ENCODE measurements around the gene PRKAG2.

PRKAG2 gene

GRCh38 chr7:151775547-151776443, 101.1 kb downstream of the PRKAG2 start:
- Histone ChIP-seq H3K79me2 (no peaks in the 10 kb centered on the region), H3K4me1 (no peaks in the 10 kb centered on the region), H3K9ac (no peak overlapping the region), H3K27ac (no peak overlapping the region), H3K4me3 (ENCODE audit: low read depth, low read length) (no peak overlapping the region), H2AFZ (no peak overlapping the region), H3K36me3 (ENCODE audit: control insufficient read depth, insufficient read depth, low read length) (no peaks in the 10 kb centered on the region), H3K9me3 (ENCODE audit: control insufficient read depth, low read length) (no peaks in the 10 kb centered on the region), H3K4me2 (ENCODE audit: low read length) (no peak overlapping the region), H3K27me3 (ENCODE audit: control insufficient read depth, insufficient read depth, low read length) (no peaks in the 10 kb centered on the region)
- TF ChIP-seq CTCF (IDR thresholded peaks at IDR 0.05), result no peak

GRCh38 chr7:151774951-151775350, 102.0 kb downstream of the PRKAG2 start:
- Histone ChIP-seq H2AFZ (no peak overlapping the region), H3K27me3 (ENCODE audit: control insufficient read depth, insufficient read depth, low read length) (no peaks in the 10 kb centered on the region), H3K36me3 (ENCODE audit: control insufficient read depth, insufficient read depth, low read length) (no peaks in the 10 kb centered on the region), H3K27ac (no peak overlapping the region), H3K4me3 (ENCODE audit: low read depth, low read length) (no peak overlapping the region), H3K9me3 (ENCODE audit: control insufficient read depth, low read length) (no peaks in the 10 kb centered on the region), H3K4me1 (no peaks in the 10 kb centered on the region), H3K4me2 (ENCODE audit: low read length) (no peak overlapping the region), H3K79me2 (no peaks in the 10 kb centered on the region), H3K9ac (no peak overlapping the region)
- TF ChIP-seq CTCF (IDR thresholded peaks at IDR 0.05), result no peak

DNA sequence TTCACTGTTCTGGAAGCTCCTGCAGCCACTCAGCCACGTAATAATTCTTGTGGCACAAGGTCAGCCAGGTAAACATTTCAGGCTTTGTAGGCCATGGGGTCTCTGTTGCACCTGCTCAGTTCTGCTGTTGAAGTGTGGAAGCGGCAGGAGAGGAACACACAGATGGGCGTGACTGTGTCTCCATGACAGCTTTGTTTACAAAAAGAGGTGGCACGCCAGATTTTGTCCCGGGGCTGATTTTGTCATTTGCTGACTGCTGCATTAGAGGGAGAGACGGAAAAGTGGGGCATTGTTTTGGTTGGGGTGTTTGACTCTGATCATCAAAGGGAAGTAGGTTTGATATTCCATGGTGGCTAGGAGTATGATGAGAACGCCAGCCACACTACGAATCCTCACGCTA, 103.1 kb downstream of the PRKAG2 start:
- TF ChIP-seq CTCF (IDR thresholded peaks at IDR 0.05), result no peak
- Histone ChIP-seq H3K9me3 (ENCODE audit: control insufficient read depth, low read length) (no peaks in the 10 kb centered on the region), H3K4me2 (ENCODE audit: low read length) (no peak overlapping the region), H3K27ac (no peak overlapping the region), H3K9ac (no peak overlapping the region), H3K79me2 (no peaks in the 10 kb centered on the region), H2AFZ (no peak overlapping the region), H3K4me1 (no peaks in the 10 kb centered on the region), H3K27me3 (ENCODE audit: control insufficient read depth, insufficient read depth, low read length) (no peaks in the 10 kb centered on the region), H3K4me3 (ENCODE audit: low read depth, low read length) (no peak overlapping the region), H3K36me3 (ENCODE audit: control insufficient read depth, insufficient read depth, low read length) (no peaks in the 10 kb centered on the region)

DNA sequence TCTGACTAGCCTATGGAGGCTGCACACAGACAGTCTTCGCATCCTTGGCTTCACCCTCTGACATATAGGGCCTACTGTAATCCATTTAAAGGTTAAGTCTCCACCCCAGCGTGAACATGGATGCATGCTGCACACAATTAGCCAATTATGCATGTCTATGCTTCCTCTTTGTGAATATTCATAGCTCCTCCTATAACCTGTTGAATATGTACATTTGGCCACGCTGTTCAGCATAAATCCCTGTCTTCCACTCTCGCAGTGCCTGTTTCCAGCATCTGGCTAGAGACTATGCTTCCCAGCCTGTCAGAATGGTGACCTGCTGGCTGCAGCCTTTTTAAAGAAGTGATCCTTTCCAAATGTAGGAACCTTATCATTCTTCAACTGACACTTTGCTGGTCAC, 106.7 kb downstream of the PRKAG2 start:
- H3K4me2 ChIP-seq (ENCODE audit: low read length), result no peak overlapping the region
- no peak overlapping the region for H2AFZ ChIP-seq
- TF ChIP-seq CTCF (IDR thresholded peaks at IDR 0.05), result no peak
- no peaks in the 10 kb centered on the region for H3K27me3 ChIP-seq (ENCODE audit: control insufficient read depth, insufficient read depth, low read length)
- H3K27ac ChIP-seq, result no peak overlapping the region
- no peak overlapping the region for H3K9ac ChIP-seq
- H3K9me3 ChIP-seq (ENCODE audit: control insufficient read depth, low read length), result no peaks in the 10 kb centered on the region
- no peaks in the 10 kb centered on the region for H3K36me3 ChIP-seq (ENCODE audit: control insufficient read depth, insufficient read depth, low read length)
- H3K4me1 ChIP-seq, result no peaks in the 10 kb centered on the region
- H3K4me3 ChIP-seq (ENCODE audit: low read depth, low read length), result no peak overlapping the region
- no peaks in the 10 kb centered on the region for H3K79me2 ChIP-seq
